Esophagus squamous epithelium (tissue), 4 donors: ENCODE measurements around the gene GLG1.
"Not testable (repeated sequence)": the region's sequence is repeated elsewhere in the genome, so short reads cannot be mapped to it uniquely, and the experiment has no call there.

Source experiments
- POLR2A ChIP-seq, 4 donors: fragments of 450-650 bp; IDR thresholded peaks; one replicate each; pipeline ENCODE4 v1.6.1; 2017; ENCODE audit warnings: antibody characterized with exemption in 4 of 4, mild to moderate bottlenecking in 4 of 4, moderate library complexity in 3 of 4
- TF ChIP-seq, protein P1 (sequence below), 6 experiments: fragments of 450-650 bp in 4 of 6; fragments of 200-600 bp in 2 of 6; sonication (generic) in 2 of 6; IDR thresholded peaks; one replicate each; pipeline ENCODE4 v1.5.1; 2016 to 2019; ENCODE audit warnings: antibody characterized with exemption in 6 of 6, mild to moderate bottlenecking in 4 of 6, moderate library complexity in 4 of 6

DNA sequence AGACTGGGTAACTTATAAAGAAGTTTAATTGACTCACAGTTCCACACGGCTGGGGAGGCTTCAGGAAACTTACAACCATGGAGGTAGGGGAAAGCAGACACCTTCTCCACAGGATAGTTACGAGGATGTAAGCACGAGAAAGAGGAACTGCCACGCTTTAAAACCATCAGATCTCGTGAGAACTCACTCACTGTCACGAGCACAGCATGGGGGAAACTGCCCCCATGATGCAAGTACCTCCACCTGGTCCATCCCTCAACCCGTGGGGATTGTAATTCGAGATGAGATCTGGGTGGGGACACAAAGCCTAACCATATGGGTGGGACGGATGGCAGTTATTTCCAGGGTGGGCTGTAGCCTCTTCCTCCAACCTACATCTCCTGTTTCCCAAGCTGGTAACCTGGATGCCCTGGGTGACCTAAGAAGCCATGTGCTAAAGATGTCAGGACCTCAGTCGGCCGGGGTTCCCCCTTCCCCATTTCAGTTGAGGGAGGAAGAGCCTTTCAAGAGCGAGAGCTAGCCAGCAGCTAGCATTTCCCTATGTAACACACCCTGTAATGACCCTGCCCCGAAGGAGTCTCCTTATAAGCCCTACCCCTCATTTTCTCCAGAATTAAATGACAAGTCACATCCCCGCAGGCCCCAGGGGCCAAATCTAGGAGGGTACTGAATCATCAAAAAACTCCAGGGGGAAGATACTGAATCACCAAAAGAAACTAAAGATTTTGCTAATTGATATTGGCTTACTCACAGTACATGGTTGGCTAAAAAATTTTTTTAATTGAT, 202.6 kb downstream of the GLG1 start:
- TF ChIP-seq, protein P1, sequence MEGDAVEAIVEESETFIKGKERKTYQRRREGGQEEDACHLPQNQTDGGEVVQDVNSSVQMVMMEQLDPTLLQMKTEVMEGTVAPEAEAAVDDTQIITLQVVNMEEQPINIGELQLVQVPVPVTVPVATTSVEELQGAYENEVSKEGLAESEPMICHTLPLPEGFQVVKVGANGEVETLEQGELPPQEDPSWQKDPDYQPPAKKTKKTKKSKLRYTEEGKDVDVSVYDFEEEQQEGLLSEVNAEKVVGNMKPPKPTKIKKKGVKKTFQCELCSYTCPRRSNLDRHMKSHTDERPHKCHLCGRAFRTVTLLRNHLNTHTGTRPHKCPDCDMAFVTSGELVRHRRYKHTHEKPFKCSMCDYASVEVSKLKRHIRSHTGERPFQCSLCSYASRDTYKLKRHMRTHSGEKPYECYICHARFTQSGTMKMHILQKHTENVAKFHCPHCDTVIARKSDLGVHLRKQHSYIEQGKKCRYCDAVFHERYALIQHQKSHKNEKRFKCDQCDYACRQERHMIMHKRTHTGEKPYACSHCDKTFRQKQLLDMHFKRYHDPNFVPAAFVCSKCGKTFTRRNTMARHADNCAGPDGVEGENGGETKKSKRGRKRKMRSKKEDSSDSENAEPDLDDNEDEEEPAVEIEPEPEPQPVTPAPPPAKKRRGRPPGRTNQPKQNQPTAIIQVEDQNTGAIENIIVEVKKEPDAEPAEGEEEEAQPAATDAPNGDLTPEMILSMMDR (IDR thresholded peaks at IDR 0.05): not testable (repeated sequence)
- TF ChIP-seq POLR2A (IDR thresholded peaks at IDR 0.05): not testable (repeated sequence)
